IPS-20b (cell line): Measurements from ENCODE around the gene ZBTB17.

Experiments
- H3K27ac ChIP-seq: one replicate; pipeline ENCODE4 v1.5.1; 2013; ENCODE audit warnings: low read length
- H3K27me3 ChIP-seq: 2 replicates; pipeline ENCODE4 v1.6.1; 2013; ENCODE audit warnings: mild to moderate bottlenecking, low read length, inconsistent platforms; ENCODE audit not compliant: insufficient read depth
- H3K36me3 ChIP-seq: 2 replicates; pipeline ENCODE4 v1.6.1; 2013; ENCODE audit warnings: low read depth, mild to moderate bottlenecking, inconsistent platforms, low read length, moderate library complexity; ENCODE audit not compliant: insufficient read depth
- H3K4me1 ChIP-seq: 2 replicates; pipeline ENCODE4 v1.6.1; 2013; ENCODE audit warnings: mild to moderate bottlenecking, control low read depth, inconsistent platforms, low read length, moderate library complexity; ENCODE audit not compliant: insufficient read depth
- H3K4me3 ChIP-seq: 2 replicates; pipeline ENCODE4 v1.5.1; 2013; ENCODE audit warnings: mild to moderate bottlenecking, low read length, inconsistent platforms
- H3K9ac ChIP-seq: 2 replicates; pipeline ENCODE4 v1.6.1; 2013; ENCODE audit warnings: low read depth, mild to moderate bottlenecking, inconsistent platforms, low read length, moderate library complexity
- H3K9me3 ChIP-seq: 2 replicates; pipeline ENCODE4 v1.6.1; 2013; ENCODE audit warnings: mild to moderate bottlenecking, low read depth, low read length, inconsistent platforms; ENCODE audit not compliant: insufficient read depth

ZBTB17 gene

GRCh38 chr1:15962671-15963362, 13.1 kb downstream of the ZBTB17 start:
- Histone ChIP-seq H3K27ac (no peak overlapping the region), H3K4me1 (peaks cover 16% of the 10 kb centered on the region), H3K27me3 (peaks cover 22% of the 10 kb centered on the region), H3K9ac (no peak overlapping the region), H3K36me3 (0 out of 2 replicates have a peak, but pooled peaks cover 3% of the 10 kb centered on the region), H3K4me3 (no peak overlapping the region), H3K9me3 (no peaks in the 10 kb centered on the region)

DNA sequence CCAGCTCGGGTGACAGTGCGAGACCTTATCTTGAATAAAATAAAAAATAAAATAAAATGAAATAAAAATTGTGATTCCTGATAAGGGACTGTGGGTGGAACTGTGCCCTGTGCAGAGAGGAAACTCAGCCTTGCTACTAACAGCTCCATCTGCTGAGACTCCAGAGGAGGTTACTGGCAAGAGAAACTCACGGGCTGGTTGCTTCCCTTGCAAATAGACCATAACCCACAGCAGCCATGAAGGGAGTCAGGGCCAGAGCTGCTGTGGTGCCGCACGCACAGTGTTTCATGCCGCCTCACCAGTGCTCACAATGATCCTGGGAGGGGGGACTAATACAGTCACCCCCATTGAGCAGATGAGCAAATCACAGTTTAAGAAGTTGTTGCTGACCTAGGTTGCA, 13.7 kb downstream of the ZBTB17 start:
- H3K9me3 ChIP-seq: no peaks in the 10 kb centered on the region
- H3K27me3 ChIP-seq: peaks cover 22% of the 10 kb centered on the region
- peaks cover 18% of the 10 kb centered on the region for H3K4me1 ChIP-seq
- no peak overlapping the region for H3K4me3 ChIP-seq
- H3K9ac ChIP-seq: no peak overlapping the region
- H3K36me3 ChIP-seq: 0 out of 2 replicates have a peak, but pooled peaks cover 3% of the 10 kb centered on the region
- H3K27ac ChIP-seq: no peak overlapping the region

- H3K4me1 ChIP-seq: peaks cover 18% of the 10 kb centered on the region
- H3K36me3 ChIP-seq: 0 out of 2 replicates have a peak, but pooled peaks cover 3% of the 10 kb centered on the region
- H3K27ac ChIP-seq: no peak overlapping the region
- peaks cover 22% of the 10 kb centered on the region for H3K27me3 ChIP-seq
- H3K4me3 ChIP-seq: no peak overlapping the region
- H3K9me3 ChIP-seq: no peaks in the 10 kb centered on the region
- no peak overlapping the region for H3K9ac ChIP-seq
Measured at GRCh38 chr1:15961492-15961891, 14.4 kb downstream of the ZBTB17 start.

- Histone ChIP-seq H3K36me3 (0 out of 2 replicates have a peak, but pooled peaks cover 3% of the 10 kb centered on the region), H3K9me3 (no peaks in the 10 kb centered on the region), H3K4me3 (no peak overlapping the region), H3K27me3 (peaks cover 22% of the 10 kb centered on the region), H3K4me1 (peaks cover 18% of the 10 kb centered on the region), H3K27ac (no peak overlapping the region), H3K9ac (no peak overlapping the region)
Measured at GRCh38 chr1:15960808-15961207, 15.1 kb downstream of the ZBTB17 start.

GRCh38 chr1:15959827-15960446, 16.0 kb downstream of the ZBTB17 start:
- H3K27me3 ChIP-seq: peaks cover 22% of the 10 kb centered on the region
- no peak overlapping the region for H3K4me3 ChIP-seq
- no peak overlapping the region for H3K27ac ChIP-seq
- H3K4me1 ChIP-seq: peaks cover 18% of the 10 kb centered on the region
- no peaks in the 10 kb centered on the region for H3K36me3 ChIP-seq
- H3K9ac ChIP-seq: no peak overlapping the region
- no peaks in the 10 kb centered on the region for H3K9me3 ChIP-seq

GRCh38 chr1:15959424-15959823, 16.5 kb downstream of the ZBTB17 start:
- Histone ChIP-seq H3K27me3 (peaks cover 22% of the 10 kb centered on the region), H3K27ac (no peak overlapping the region), H3K9me3 (no peaks in the 10 kb centered on the region), H3K4me1 (peaks cover 18% of the 10 kb centered on the region), H3K4me3 (no peak overlapping the region), H3K9ac (no peak overlapping the region), H3K36me3 (no peaks in the 10 kb centered on the region)

DNA sequence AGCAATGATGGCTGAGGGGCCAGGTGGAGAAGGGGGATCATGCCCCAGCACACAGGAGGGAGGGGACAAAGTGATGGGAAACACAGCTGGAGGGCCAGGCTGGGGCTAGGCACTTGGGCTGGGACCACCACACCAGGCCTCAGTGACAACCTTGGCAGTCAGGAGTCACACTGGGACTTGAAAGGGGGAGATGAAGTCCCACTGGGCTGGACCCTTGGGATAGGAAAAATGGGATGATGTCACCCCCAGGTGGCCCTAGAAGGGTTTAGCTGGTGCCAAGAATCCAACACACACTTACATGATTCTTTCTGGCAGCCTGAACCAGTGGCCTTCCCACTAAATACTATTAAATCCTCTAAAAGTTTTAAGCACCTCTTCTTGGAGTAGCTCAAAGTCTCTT, 17.1 kb downstream of the ZBTB17 start:
- Histone ChIP-seq H3K36me3 (no peaks in the 10 kb centered on the region), H3K9ac (no peak overlapping the region), H3K27me3 (peaks cover 22% of the 10 kb centered on the region), H3K27ac (no peak overlapping the region), H3K9me3 (no peaks in the 10 kb centered on the region), H3K4me3 (no peak overlapping the region), H3K4me1 (peaks cover 23% of the 10 kb centered on the region)

DNA sequence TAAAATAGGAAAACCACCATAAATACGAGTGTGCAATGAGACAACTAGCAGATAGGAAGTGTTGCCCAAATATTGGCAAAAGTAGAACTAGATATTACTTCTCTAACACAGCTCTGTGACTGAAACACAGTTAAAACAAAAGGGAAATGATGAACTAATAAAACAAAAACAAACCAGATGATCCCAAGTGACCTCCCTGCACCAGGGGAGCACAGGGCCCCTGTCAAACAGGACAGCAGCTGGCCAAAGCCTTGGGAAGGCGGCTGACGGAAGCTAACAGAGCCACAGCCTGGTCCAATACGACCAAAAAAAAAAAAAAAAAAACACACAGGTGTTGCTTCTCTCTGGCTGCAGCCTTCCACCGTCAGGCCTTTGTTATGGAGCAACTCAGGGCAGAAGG, 17.8 kb downstream of the ZBTB17 start:
- H3K9me3 ChIP-seq: no peaks in the 10 kb centered on the region

GRCh38 chr1:15957221-15958095, 18.4 kb downstream of the ZBTB17 start:
- H3K4me1 ChIP-seq: peaks cover 26% of the 10 kb centered on the region
- no peaks in the 10 kb centered on the region for H3K36me3 ChIP-seq

More for the DNA sequence above, 17.8 kb downstream of the ZBTB17 start:
- no peak overlapping the region for H3K27ac ChIP-seq
- H3K4me3 ChIP-seq: no peak overlapping the region
- H3K4me1 ChIP-seq: peaks cover 26% of the 10 kb centered on the region
- H3K36me3 ChIP-seq: no peaks in the 10 kb centered on the region
- peaks cover 22% of the 10 kb centered on the region for H3K27me3 ChIP-seq
- no peak overlapping the region for H3K9ac ChIP-seq

GRCh38 chr1:15956150-15956549, 19.8 kb downstream of the ZBTB17 start:
- Histone ChIP-seq H3K27me3 (peaks cover 14% of the 10 kb centered on the region; the same call in 1 of the 2 replicates), H3K9me3 (no peaks in the 10 kb centered on the region), H3K4me1 (peaks cover 22% of the 10 kb centered on the region), H3K27ac (no peak overlapping the region), H3K36me3 (no peaks in the 10 kb centered on the region), H3K4me3 (no peak overlapping the region), H3K9ac (no peak overlapping the region)

More at GRCh38 chr1:15957221-15958095, 18.4 kb downstream of the ZBTB17 start:
- Histone ChIP-seq H3K9ac (no peak overlapping the region), H3K27me3 (peaks cover 18% of the 10 kb centered on the region), H3K27ac (no peak overlapping the region), H3K4me3 (no peak overlapping the region), H3K9me3 (no peaks in the 10 kb centered on the region)

DNA sequence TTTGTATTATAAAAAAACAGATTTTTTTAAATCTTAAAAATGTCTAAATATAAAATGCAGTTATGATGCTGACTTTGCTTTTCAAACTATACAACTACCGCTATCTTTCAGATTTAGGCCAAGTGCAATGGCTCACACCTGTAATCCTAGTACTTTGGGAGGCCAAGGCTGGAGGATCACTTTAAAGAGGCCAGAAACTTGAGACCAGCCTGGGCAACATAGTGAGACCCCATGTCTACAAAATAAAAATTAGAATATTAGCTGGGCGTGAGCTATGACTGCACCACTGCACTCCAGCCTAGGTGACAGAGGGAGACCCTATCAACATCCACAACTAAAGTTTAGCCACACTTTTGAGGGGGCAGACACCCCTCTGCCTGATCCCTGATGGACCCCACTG, 20.3 kb downstream of the ZBTB17 start:
- no peaks in the 10 kb centered on the region for H3K36me3 ChIP-seq
- H3K27ac ChIP-seq: no peak overlapping the region
- peaks cover 8% of the 10 kb centered on the region; the same call in 1 of the 2 replicates for H3K27me3 ChIP-seq
- H3K4me3 ChIP-seq: no peak overlapping the region
- H3K9ac ChIP-seq: no peak overlapping the region
- H3K9me3 ChIP-seq: no peaks in the 10 kb centered on the region
- H3K4me1 ChIP-seq: peaks cover 23% of the 10 kb centered on the region
